GM12878 (cell line): Measurements from ENCODE around the gene MAP1A. TPM values are rescaled to one million over a fixed set of nuclear protein-coding genes. Genes with fewer than 3 reads are reported as not detected.

Experiments
- ATAC-seq: fragments of 200-7000 bp; cut with Tn5 transposase; 3 replicates; pipeline ENCODE4 v1.9.1; 2020; ENCODE audit warnings: mild to moderate bottlenecking, moderate library complexity
- BruUV-seq: library from RNA; stranded (reverse); fragments of 400-500 nt; replicated peaks from 2 replicates; lab custom pipeline; 2021; lab: Mats Ljungman, UMichigan
- CTCF ChIA-PET: fragments of 300-600 bp; sonication (Branson Sonifier 250); formaldehyde crosslinking; extraction: SDS; loops from one replicate; lab custom pipeline; 2021; ENCODE audit warnings: inconsistent platforms; lab: Yijun Ruan, JAX
- POLR2A ChIA-PET: fragments of 350-600 bp; formaldehyde crosslinking; extraction: SDS; loops from one replicate; lab custom pipeline; 2021; ENCODE audit warnings: inconsistent platforms; lab: Charles Lee
- RAD21 ChIA-PET: fragments of 300-600 bp; sonication (Branson Sonifier 250); formaldehyde crosslinking; loops from one replicate; lab custom pipeline; 2023; ENCODE audit warnings: antibody characterized with exemption; ENCODE audit not compliant: unreplicated experiment; lab: Charles Lee
- SMC1A ChIA-PET: fragments of 300-600 bp; sonication (Branson Sonifier 250); formaldehyde crosslinking; loops from one replicate; lab custom pipeline; 2023; ENCODE audit not compliant: unreplicated experiment, uncharacterized antibody; lab: Charles Lee
- DNase-seq: peaks from one replicate; pipeline ENCODE4 v3.0.0-alpha.2; 2011; ENCODE audit warnings: low read depth, low spot score
- FAIRE-seq: peaks from 3 replicates; lab custom pipeline; 2011; peaks lifted over from hg19 to GRCh38; lab: Jason Lieb, UNC
- H2AFZ ChIP-seq: 2 replicates; pipeline ENCODE4 v1.6.0; 2011; ENCODE audit warnings: low read depth, low read length, control low read depth; ENCODE audit not compliant: control insufficient read depth
- H3K27ac ChIP-seq: 2 replicates; pipeline ENCODE4 v1.5.1; 2011; ENCODE audit warnings: control low read depth; ENCODE audit not compliant: control insufficient read depth, insufficient read depth
- H3K27me3 ChIP-seq, 2 experiments: replicated peaks in 1 of 2; 2 replicates each; pipeline versions ENCODE4 v1.6.0 to v1.6.1; 2011; ENCODE audit warnings: low read length in 1 of 2; ENCODE audit not compliant: control insufficient read depth in 2 of 2, insufficient read depth in 2 of 2
- H3K36me3 ChIP-seq, 2 experiments: 2 replicates each; pipeline ENCODE4 v1.5.1; 2011; ENCODE audit warnings: low read length in 1 of 2; ENCODE audit not compliant: control insufficient read depth in 2 of 2, insufficient read depth in 2 of 2
- H3K4me1 ChIP-seq: 2 replicates; pipeline ENCODE4 v1.6.1; 2011; ENCODE audit warnings: mild to moderate bottlenecking, low read length, moderate library complexity, mixed read lengths; ENCODE audit not compliant: control insufficient read depth, insufficient read depth
- H3K4me2 ChIP-seq: 2 replicates; pipeline ENCODE4 v1.6.0; 2011; ENCODE audit warnings: control low read depth; ENCODE audit not compliant: control insufficient read depth, insufficient read depth
- H3K4me3 ChIP-seq: fragments of 200-600 bp; sonication (generic); 2 replicates; pipeline ENCODE4 v1.5.1; 2016
- H3K79me2 ChIP-seq: 2 replicates; pipeline ENCODE4 v1.6.0; 2011; ENCODE audit warnings: low read length; ENCODE audit not compliant: control insufficient read depth, insufficient read depth
- H3K9ac ChIP-seq: 2 replicates; pipeline ENCODE4 v1.8.0; 2011; ENCODE audit warnings: low read length, control low read depth, mixed read lengths; ENCODE audit not compliant: control insufficient read depth, insufficient read depth
- H3K9me3 ChIP-seq: replicated peaks from 3 replicates; pipeline ENCODE4 v1.5.1; 2011; ENCODE audit warnings: mild to moderate bottlenecking, low read length; ENCODE audit not compliant: control insufficient read depth, insufficient read depth
- H4K20me1 ChIP-seq: 2 replicates; pipeline ENCODE4 v1.6.0; 2011; ENCODE audit not compliant: control insufficient read depth, insufficient read depth
- ASH2L ChIP-seq: fragments of 300-600, 200-600 bp; sonication (generic); IDR thresholded peaks from 2 replicates; pipeline ENCODE4 v1.6.1; 2017; ENCODE audit warnings: low read depth, mild to moderate bottlenecking, borderline replicate concordance
- EGR1 ChIP-seq, 2 experiments: IDR thresholded peaks; 1 replicate in 1 of 2; 2 replicates in 1 of 2; pipeline ENCODE4 v1.6.1; 2011 to 2012; ENCODE audit warnings: low read depth in 2 of 2, low read length in 2 of 2, borderline replicate concordance in 1 of 2, mild to moderate bottlenecking in 1 of 2, moderate library complexity in 1 of 2
- EP300 ChIP-seq, 2 experiments: fragments of 150-350 bp in 1 of 2; IDR thresholded peaks; 2 replicates each; pipeline ENCODE4 v1.6.1; 2011 to 2012; ENCODE audit warnings: low read depth in 2 of 2, low read length in 2 of 2, borderline replicate concordance in 1 of 2, improper control_type of control experiment in 1 of 2, inconsistent platforms in 1 of 2; ENCODE audit not compliant: control insufficient read depth in 1 of 2
- IKZF2 ChIP-seq, 2 experiments: fragments of 450-650 bp; IDR thresholded peaks; 2 replicates each; pipeline ENCODE4 v1.6.1; 2017; ENCODE audit warnings: mild to moderate bottlenecking in 2 of 2, moderate library complexity in 2 of 2
- MLLT1 ChIP-seq: fragments of 450-650 bp; IDR thresholded peaks from 2 replicates; pipeline ENCODE4 v1.6.1; 2016; ENCODE audit warnings: mild to moderate bottlenecking
- RBBP5 ChIP-seq: fragments of 200-600 bp; sonication (generic); conservative IDR thresholded peaks from 2 replicates; pipeline ENCODE4 v1.6.1; 2016
- RFX5 ChIP-seq: IDR thresholded peaks from 2 replicates; pipeline ENCODE4 v1.6.1; 2011; ENCODE audit warnings: low read depth, low read length, improper control_type of control experiment
- STAT3 ChIP-seq: IDR thresholded peaks from 2 replicates; pipeline ENCODE4 v1.6.1; 2011; ENCODE audit warnings: low read depth, low read length, improper control_type of control experiment
- ZBED1 ChIP-seq: IDR thresholded peaks from 2 replicates; pipeline ENCODE4 v1.6.1; 2016; ENCODE audit warnings: borderline replicate concordance
- ZNF274 ChIP-seq: IDR thresholded peaks from one replicate; pipeline ENCODE4 v1.8.0; 2011; ENCODE audit not compliant: insufficient read length, insufficient read depth
- WGBS: methylation state at CpG from one replicate; pipeline ENCODE4 v1.1.6; 2016; ENCODE audit warnings: low lambda C conversion rate; ENCODE audit not compliant: insufficient replicate concordance, insufficient coverage; ENCODE audit errors: missing lambda C conversion rate; 5-methylcytosine and 5-hydroxymethylcytosine counted together
- in situ Hi-C: fragments of 300-500 bp; cut with MboI; formaldehyde crosslinking; loops from 9 replicates; pipeline ENCODE4 v1.14.3; 2018; ENCODE audit warnings: mixed read lengths
- intact Hi-C: fragments of 100-400 bp; cut with micrococcal nuclease; formaldehyde crosslinking; loops from one replicate; pipeline ENCODE4 v1.14.2; 2022; ENCODE audit not compliant: unreplicated experiment
- polyA plus RNA-seq, 11 experiments: library from polyadenylated mRNA; depleted of rRNA in 4 of 11; unstranded in 6 of 11; stranded (reverse) in 5 of 11; fragments of >200 nt; fragmentation: Nextera tagmentation in 4 of 11; fragmentation: Illumina TruSeq in 1 of 11; extraction: Ambion mirVana in 4 of 11; extraction: Trizol in 1 of 11; gene quantifications; 1 replicate in 1 of 11; 2 replicates in 10 of 11; pipeline versions ENCODE4 v1.2.1 to v1.2.3, GENCODE V29; 2011 to 2016; ENCODE audit warnings: inconsistent platforms in 2 of 11, missing spikeins in 2 of 11, low read depth in 1 of 11
- total RNA-seq, 4 experiments: library from RNA; depleted of rRNA in 3 of 4; stranded (reverse); fragments of >200 nt in 3 of 4; fragmentation: Illumina TruSeq in 1 of 4; extraction: Trizol in 1 of 4; gene quantifications; 2 replicates each; pipeline versions ENCODE4 v1.2.1 to v1.2.3, GENCODE V29; 2013 to 2021

MAP1A gene
- total and polyA plus RNA-seq, 10 of the 15 experiments (the other 5 are each of a cell fraction or from before 2014, with no cell fraction given) = under 0.01 to 0.10 (median 0.05) TPM

DNA sequence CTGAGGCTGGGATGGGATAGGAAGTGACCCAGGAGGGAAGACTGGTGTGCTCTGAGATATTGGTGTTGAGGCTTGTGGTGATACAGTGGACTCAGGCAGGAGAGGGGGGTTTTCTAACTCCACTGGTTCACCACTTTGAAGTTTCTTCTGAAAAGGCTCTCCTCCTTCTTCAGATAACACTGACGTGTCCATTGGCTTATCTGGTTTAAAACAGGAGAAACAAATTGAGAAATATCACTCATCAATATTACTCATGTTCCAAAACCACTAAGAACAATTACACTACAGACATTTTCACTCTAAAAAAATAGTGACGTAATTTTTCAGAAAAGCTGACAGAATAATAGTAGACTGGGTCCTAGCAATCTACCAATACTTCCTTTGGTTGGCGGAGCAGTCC is 47.5 kb upstream of the MAP1A start:
- CTCF ChIA-PET = interaction anchor here (0.8 to 1.2 kb wide), 2 partner anchors 36 to 44 kb away, joined by 4 read pairs; no protein-coding TSS in a partner anchor

More for the DNA sequence above, 47.5 kb upstream of the MAP1A start:
- Histone ChIP-seq H3K79me2 (no peaks in the 10 kb centered on the region), H4K20me1 (no peaks in the 10 kb centered on the region), H3K4me2 (no peak overlapping the region), H3K4me1 (no peaks in the 10 kb centered on the region), H3K9ac (no peak overlapping the region)
- FAIRE-seq = no peak
- in situ Hi-C loops = no loop called here
- POLR2A ChIA-PET = interaction anchor here (0.6 kb wide), 1 partner anchor 986 kb away, joined by 5 read pairs; no protein-coding TSS in a partner anchor
- no peak for TF ChIP-seq EP300 (IDR thresholded peaks at IDR 0.05; ENCODE audit: borderline replicate concordance in 1 of 2, control insufficient read depth in 1 of 2, low read depth in 2 of 2, low read length in 2 of 2)
- TF ChIP-seq ZBED1 = no peak
- no peak for TF ChIP-seq ASH2L
- no peak for TF ChIP-seq RFX5
- no peak for TF ChIP-seq RBBP5
- TF ChIP-seq ZNF274 = no peak
- TF ChIP-seq MLLT1 = no peak
- TF ChIP-seq EGR1 (IDR thresholded peaks at IDR 0.05; ENCODE audit: borderline replicate concordance in 1 of 2, low read depth in 2 of 2, low read length in 2 of 2) = no peak
- no peak for TF ChIP-seq STAT3
- no peak for TF ChIP-seq IKZF2 (IDR thresholded peaks at IDR 0.05)
- TF ChIP-seq, all 136 proteins: peak for 0
- 81% methylated on average over 3 of the region's 3 CpGs for WGBS
- DNase-seq (no peak), ATAC-seq (no peak)
- Histone ChIP-seq H3K36me3 (peaks cover 0 to 3% of the 10 kb centered on the region in 2 experiments; a peak in 3 of 4 replicates), H2AFZ (no peak overlapping the region), H3K27ac (no peak overlapping the region), H3K4me3 (no peak overlapping the region), H3K27me3 (no peaks in the 10 kb centered on the region), H3K9me3 (no peaks in the 10 kb centered on the region)
- no TSS peak for BruUV-seq
- ChIA-PET RAD21 (no interaction called here), SMC1A (interaction anchor here (0.6 to 4.1 kb wide), 3 partner anchors 8 to 41 kb away, joined by 3 to 13 read pairs (median 7); no protein-coding TSS in a partner anchor)
- intact Hi-C loops = no loop called here
